A673 (cell line): ENCODE results near the gene ZNF594. TPM values are rescaled to one million over a fixed set of nuclear protein-coding genes. Genes with fewer than 3 reads are reported as not detected.
"Not testable (repeated sequence)": the region's sequence is repeated elsewhere in the genome, so short reads cannot be mapped to it uniquely, and the experiment has no call there.

Experiments
- Bru-seq: library from RNA; stranded (reverse); fragments of 400-500 nt; gene quantifications from one replicate; lab custom pipeline; 2021; lab: Mats Ljungman, UMichigan
- BruChase-seq, 2 experiments: library from RNA; stranded (reverse); fragments of 400-500 nt; gene quantifications; one replicate each; lab custom pipeline; 2021; lab: Mats Ljungman, UMichigan
- BruUV-seq: library from RNA; stranded (reverse); fragments of 400-500 nt; replicated peaks from 2 replicates; lab custom pipeline; 2021; lab: Mats Ljungman, UMichigan
- CTCF ChIA-PET: fragments of 300-600 bp; sonication (Branson Sonifier 250); formaldehyde crosslinking; loops from one replicate; lab custom pipeline; 2022; ENCODE audit warnings: antibody characterized with exemption; lab: Charles Lee
- POLR2A ChIA-PET: fragments of 300-600 bp; sonication (Branson Sonifier 250); formaldehyde crosslinking; loops from one replicate; lab custom pipeline; 2022; ENCODE audit warnings: antibody characterized with exemption; ENCODE audit not compliant: low non-redundant PET; lab: Charles Lee
- DNase-seq: peaks from one replicate; pipeline ENCODE4 v3.0.0-alpha.2; 2015; ENCODE audit warnings: low spot score
- H3K27ac ChIP-seq: fragments of 200-600 bp; sonication (generic); 2 replicates; pipeline ENCODE4 v1.5.1; 2016; ENCODE audit warnings: mixed run types, low read depth, mild to moderate bottlenecking, mixed read lengths, antibody characterized with exemption, low read length; ENCODE audit not compliant: poor library complexity, severe bottlenecking
- H3K27me3 ChIP-seq: fragments of 200-600 bp; sonication (generic); replicated peaks from 2 replicates; pipeline ENCODE4 v1.6.1; 2017; ENCODE audit warnings: mixed run types, low read depth, mild to moderate bottlenecking, mixed read lengths, antibody characterized with exemption, low read length; ENCODE audit not compliant: insufficient read depth, poor library complexity
- H3K36me3 ChIP-seq: fragments of 200-600 bp; sonication (generic); 2 replicates; pipeline ENCODE4 v1.6.1; 2016; ENCODE audit warnings: mixed run types, mild to moderate bottlenecking, mixed read lengths, antibody characterized with exemption, low read length; ENCODE audit not compliant: insufficient read depth, poor library complexity, severe bottlenecking
- H3K4me1 ChIP-seq: fragments of 200-600 bp; sonication (generic); 2 replicates; pipeline ENCODE4 v1.6.1; 2017; ENCODE audit warnings: mixed run types, mild to moderate bottlenecking, mixed read lengths, antibody characterized with exemption, low read length; ENCODE audit not compliant: insufficient read depth, poor library complexity, severe bottlenecking
- H3K4me3 ChIP-seq: fragments of 200-600 bp; sonication (generic); 2 replicates; pipeline ENCODE4 v1.5.1; 2016; ENCODE audit warnings: low read depth, mixed run types, mild to moderate bottlenecking, mixed read lengths, low read length; ENCODE audit not compliant: poor library complexity, severe bottlenecking
- H3K9me3 ChIP-seq: fragments of 200-600 bp; sonication (generic); 2 replicates; pipeline ENCODE4 v1.6.1; 2016; ENCODE audit warnings: mixed run types, low read depth, mild to moderate bottlenecking, mixed read lengths, antibody characterized with exemption, low read length; ENCODE audit not compliant: poor library complexity, severe bottlenecking
- EZH2 ChIP-seq: fragments of 200-600 bp; sonication (generic); IDR thresholded peaks from 2 replicates; pipeline ENCODE4 v1.6.1; 2017; ENCODE audit warnings: borderline replicate concordance, low read depth, mild to moderate bottlenecking, mixed read lengths, antibody characterized with exemption, low read length; ENCODE audit not compliant: poor library complexity, severe bottlenecking
- intact Hi-C: fragments of 100-400 bp; cut with micrococcal nuclease; formaldehyde crosslinking; loops from one replicate; pipeline ENCODE4 v1.10.0; 2022; ENCODE audit not compliant: unreplicated experiment
- long read RNA-seq: library from polyadenylated mRNA; stranded (forward); transcript quantifications from one replicate; pipeline ENCODE4 v2.0.0, GENCODE V29; 2022
- total RNA-seq: library from RNA; stranded (reverse); gene quantifications from 2 replicates; pipeline ENCODE4 v1.2.3, GENCODE V29; 2021
- TF ChIP-seq, protein P1 (sequence below): fragments of 300-800, 200-600 bp; sonication (generic); conservative IDR thresholded peaks from 2 replicates; pipeline ENCODE4 v1.5.1; 2017; ENCODE audit warnings: low read depth, mild to moderate bottlenecking, antibody characterized with exemption, low read length, moderate library complexity, mixed read lengths

The ZNF594 gene
- total RNA-seq (20.7 and 21.9 TPM in 2 replicates), Bru-seq, nascent RNA (percentile 91 among the genes with signal in this experiment), BruChase-seq, experiment 1, labeled RNA remaining after a 2-hour chase (percentile 90 among the genes with signal in this experiment), BruChase-seq, experiment 2, labeled RNA remaining after a 6-hour chase (percentile 76 among the genes with signal in this experiment)
- long read RNA-seq, full-length matches to known transcripts, result 11 of 16 reads
- long read RNA-seq, partial matches to known transcripts, result 1 of 16 reads
- long read RNA-seq, other reads (novel, unspliced or antisense), result 4 of 16 reads

DNA sequence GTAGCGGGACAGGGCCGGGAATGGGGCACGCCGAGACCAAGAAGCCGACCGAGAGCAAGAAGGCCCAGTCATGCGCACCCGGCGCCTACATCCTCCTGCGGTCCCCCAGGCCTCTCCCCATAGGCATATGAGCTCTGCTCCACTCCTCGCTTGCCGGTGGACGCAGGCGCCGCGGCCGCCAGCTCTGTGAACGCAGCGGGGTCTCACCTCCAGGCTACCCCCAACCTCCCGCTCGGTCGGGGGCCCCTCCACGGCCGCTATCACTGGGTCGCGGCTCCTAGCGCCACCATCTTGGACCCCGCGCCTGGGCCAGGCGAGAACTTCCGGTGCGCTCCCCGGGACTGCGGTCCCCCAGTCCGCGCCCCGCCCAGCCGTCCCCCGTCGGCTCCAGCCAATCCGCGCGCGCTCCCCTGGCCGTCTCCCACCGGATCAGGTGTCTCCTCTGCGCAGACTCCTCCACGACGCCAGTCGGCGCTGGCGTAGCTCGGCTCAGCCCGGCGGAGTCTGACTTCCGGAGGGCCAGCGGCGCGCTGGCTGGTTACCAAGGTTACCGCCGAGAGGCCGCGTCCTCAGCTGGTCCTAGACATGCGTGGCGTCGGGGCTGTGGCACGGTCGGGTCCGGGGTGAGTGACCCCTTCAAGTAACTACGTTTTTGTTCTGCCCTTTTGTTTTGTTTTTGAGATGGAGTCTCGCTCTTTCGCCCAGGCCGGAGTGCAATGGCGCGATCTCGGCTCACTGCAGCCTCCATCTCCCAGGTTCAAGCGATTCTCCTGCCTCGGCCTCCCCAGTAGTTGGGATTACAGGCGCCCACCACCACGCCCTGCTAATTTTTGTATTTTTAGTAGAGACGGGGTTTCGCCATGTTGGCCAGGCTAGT is at the start of gene ZNF594:
TSS of gene ZNF594 (minus strand) at position 328 of the 877 bp plus-strand sequence. CDS start 7,612 bp downstream, outside the sequence.
- peak within 1 kb of the TSS; percentile 84 for H3K27ac ChIP-seq
- no peaks in the 10 kb centered on the region for H3K27me3 ChIP-seq
- no TSS peak for BruUV-seq
- peaks cover 5% of the 10 kb centered on the region for H3K4me1 ChIP-seq
- DNase-seq, result peak; percentile 98
- ChIA-PET POLR2A (interaction anchor here (0.5 kb wide), 1 partner anchor 114 kb away, joined by 7 read pairs; no protein-coding TSS in a partner anchor), CTCF (interaction anchor here (0.5 kb wide), 1 partner anchor 53 kb away, joined by 5 read pairs; no protein-coding TSS in a partner anchor)
- intact Hi-C loops, result no loop called here
- peak within 1 kb of the TSS; percentile 74 for H3K4me3 ChIP-seq
- H3K36me3 ChIP-seq, result peaks cover 34% of the 10 kb centered on the region
- peaks cover 41% of the 10 kb centered on the region for H3K9me3 ChIP-seq
- no peak for TF ChIP-seq EZH2
- TF ChIP-seq, protein P1, sequence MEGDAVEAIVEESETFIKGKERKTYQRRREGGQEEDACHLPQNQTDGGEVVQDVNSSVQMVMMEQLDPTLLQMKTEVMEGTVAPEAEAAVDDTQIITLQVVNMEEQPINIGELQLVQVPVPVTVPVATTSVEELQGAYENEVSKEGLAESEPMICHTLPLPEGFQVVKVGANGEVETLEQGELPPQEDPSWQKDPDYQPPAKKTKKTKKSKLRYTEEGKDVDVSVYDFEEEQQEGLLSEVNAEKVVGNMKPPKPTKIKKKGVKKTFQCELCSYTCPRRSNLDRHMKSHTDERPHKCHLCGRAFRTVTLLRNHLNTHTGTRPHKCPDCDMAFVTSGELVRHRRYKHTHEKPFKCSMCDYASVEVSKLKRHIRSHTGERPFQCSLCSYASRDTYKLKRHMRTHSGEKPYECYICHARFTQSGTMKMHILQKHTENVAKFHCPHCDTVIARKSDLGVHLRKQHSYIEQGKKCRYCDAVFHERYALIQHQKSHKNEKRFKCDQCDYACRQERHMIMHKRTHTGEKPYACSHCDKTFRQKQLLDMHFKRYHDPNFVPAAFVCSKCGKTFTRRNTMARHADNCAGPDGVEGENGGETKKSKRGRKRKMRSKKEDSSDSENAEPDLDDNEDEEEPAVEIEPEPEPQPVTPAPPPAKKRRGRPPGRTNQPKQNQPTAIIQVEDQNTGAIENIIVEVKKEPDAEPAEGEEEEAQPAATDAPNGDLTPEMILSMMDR, result peak; percentile 96

DNA sequence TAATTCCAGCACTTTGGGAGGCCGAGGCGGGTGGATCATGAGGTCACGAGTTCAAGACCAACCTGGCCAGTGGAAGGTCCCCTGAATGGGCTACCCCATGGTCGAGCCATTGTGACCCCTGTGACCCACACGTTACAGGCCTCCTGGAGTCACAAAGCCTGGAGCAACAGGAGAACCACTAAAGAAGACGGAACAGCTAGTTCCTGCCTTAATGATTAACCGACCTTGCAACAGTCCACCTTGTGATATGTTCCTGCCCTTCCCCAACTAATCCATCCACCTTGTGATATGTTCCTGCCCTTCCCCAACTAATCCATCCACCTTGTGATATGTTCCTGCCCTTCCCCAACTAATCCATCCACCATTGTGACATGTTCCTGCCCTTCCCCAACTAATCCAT is 48.1 kb upstream of the ZNF594 start:
- DNase-seq, CTCF ChIA-PET, H3K36me3 ChIP-seq, H3K4me3 ChIP-seq, H3K27me3 ChIP-seq, H3K4me1 ChIP-seq, POLR2A ChIA-PET, H3K9me3 ChIP-seq, BruUV-seq, H3K27ac ChIP-seq, intact Hi-C loops: not testable (repeated sequence)

DNA sequence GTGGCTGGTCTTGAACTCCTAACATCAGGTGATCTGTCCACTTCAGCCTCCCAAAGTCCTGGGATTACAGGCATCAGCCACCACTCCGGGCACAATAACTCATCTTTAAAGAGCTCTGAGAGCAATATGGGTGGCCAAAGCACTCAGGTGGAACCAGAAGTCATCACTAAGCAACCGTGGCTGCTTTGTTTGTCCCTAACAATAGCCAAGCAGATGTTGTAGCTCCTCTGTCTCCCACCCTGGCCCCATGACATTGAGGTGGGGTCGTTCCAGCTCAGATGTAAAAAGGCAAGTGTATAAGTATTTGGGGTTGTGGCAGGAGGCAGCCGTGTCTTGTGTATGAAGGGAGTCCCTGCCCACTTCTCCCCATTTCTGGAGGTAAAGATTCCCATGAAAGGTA is 46.7 kb upstream of the ZNF594 start:
- Histone ChIP-seq H3K4me1 (no peaks in the 10 kb centered on the region), H3K27me3 (no peaks in the 10 kb centered on the region), H3K9me3 (no peaks in the 10 kb centered on the region), H3K4me3 (no peak overlapping the region), H3K27ac (no peak overlapping the region), H3K36me3 (no peaks in the 10 kb centered on the region)
- TF ChIP-seq, protein P1, result no peak
- no peak for TF ChIP-seq EZH2
- no peak for DNase-seq
- POLR2A ChIA-PET, result no interaction called here
- BruUV-seq, result no TSS peak
- CTCF ChIA-PET, result interaction anchor here (1.2 kb wide), 1 partner anchor 201 kb away, joined by 3 read pairs; the partner anchor contains the start of gene C1QBP
- intact Hi-C loops, result no loop called here
